K562 (cell line): ENCODE results near the gene INSIG1. TPM values are rescaled to one million over a fixed set of nuclear protein-coding genes. Genes with fewer than 3 reads are reported as not detected.

Experiments used
- ATAC-seq: fragments of 200-7000 bp; cut with Tn5 transposase; 3 replicates; pipeline ENCODE4 v1.9.1; 2020; ENCODE audit warnings: moderate library complexity
- BruUV-seq: library from RNA; stranded (reverse); fragments of 400-500 nt; replicated peaks from 2 replicates; lab custom pipeline; 2021; lab: Mats Ljungman, UMichigan
- CTCF ChIA-PET: fragments of 300-600 bp; formaldehyde crosslinking; extraction: SDS; loops from one replicate; lab custom pipeline; 2021; ENCODE audit warnings: low intra/inter-chr PET ratio; lab: Yijun Ruan, JAX
- POLR2A ChIA-PET: fragments of 300-600, 350-650 bp; sonication (Branson Sonifier 250); formaldehyde crosslinking; extraction: SDS; loops from one replicate; lab custom pipeline; 2021; ENCODE audit warnings: antibody characterized with exemption, inconsistent platforms; lab: Yijun Ruan, JAX
- DNase-seq, 4 experiments: peaks; one replicate each; pipeline versions ENCODE4 v3.0.0 to v3.0.0-alpha.2; 2011 to 2018; ENCODE audit warnings: low spot score in 3 of 4, mixed read lengths in 3 of 4; ENCODE audit errors: extremely low read depth in 1 of 4
- FAIRE-seq: peaks from 2 replicates; lab custom pipeline; 2011; peaks lifted over from hg19 to GRCh38; lab: Jason Lieb, UNC
- H2AFZ ChIP-seq: 2 replicates; pipeline ENCODE4 v1.6.0; 2011; ENCODE audit warnings: low read depth, low read length, control low read depth, inconsistent platforms
- H3K27ac ChIP-seq: fragments of 200-600 bp; 3 replicates; pipeline ENCODE4 v1.8.0; 2011; ENCODE audit warnings: low read depth, mild to moderate bottlenecking, control low read depth, inconsistent platforms, low read length, moderate library complexity, mixed read lengths; ENCODE audit errors: extremely low read depth
- H3K27me3 ChIP-seq, 2 experiments: fragments of 300-600 bp in 1 of 2; 2 replicates in 1 of 2; 3 replicates in 1 of 2; pipeline versions ENCODE4 v1.6.0 to v1.8.0; 2011; ENCODE audit warnings: inconsistent platforms in 2 of 2, low read length in 2 of 2, mild to moderate bottlenecking in 1 of 2, mixed read lengths in 1 of 2, moderate library complexity in 1 of 2; ENCODE audit not compliant: control insufficient read depth in 2 of 2, insufficient read depth in 2 of 2
- H3K36me3 ChIP-seq: fragments of 300-600 bp; 3 replicates; pipeline ENCODE4 v1.8.0; 2011; ENCODE audit warnings: mild to moderate bottlenecking, low read length, inconsistent platforms; ENCODE audit not compliant: control insufficient read depth, insufficient read depth
- H3K4me1 ChIP-seq, 2 experiments: fragments of 200-600 bp in 1 of 2; replicated peaks in 1 of 2; 2 replicates in 1 of 2; 3 replicates in 1 of 2; pipeline versions ENCODE4 v1.5.1 to v1.8.0; 2011; ENCODE audit warnings: inconsistent platforms in 2 of 2, low read length in 2 of 2, mild to moderate bottlenecking in 1 of 2, mixed read lengths in 1 of 2, moderate library complexity in 1 of 2; ENCODE audit not compliant: control insufficient read depth in 2 of 2, insufficient read depth in 2 of 2
- H3K4me2 ChIP-seq: 2 replicates; pipeline ENCODE4 v1.6.1; 2011; ENCODE audit warnings: low read length, control low read depth, inconsistent platforms, mixed read lengths; ENCODE audit not compliant: insufficient read depth
- H3K4me3 ChIP-seq: fragments of 200-600 bp; sonication (generic), shearing (Covaris generic); 2 replicates; pipeline ENCODE4 v1.5.1; 2016; ENCODE audit warnings: control low read depth, inconsistent platforms
- H3K79me2 ChIP-seq: fragments of 200-600 bp; 3 replicates; pipeline ENCODE4 v1.8.0; 2011; ENCODE audit warnings: low read length, inconsistent platforms; ENCODE audit not compliant: control insufficient read depth, insufficient read depth
- H3K9ac ChIP-seq, 2 experiments: 2 replicates each; pipeline versions ENCODE4 v1.6.0 to v1.6.1; 2011; ENCODE audit warnings: low read depth in 2 of 2, low read length in 2 of 2, control low read depth in 1 of 2, inconsistent platforms in 1 of 2, mild to moderate bottlenecking in 1 of 2, mixed read lengths in 1 of 2; ENCODE audit not compliant: insufficient read depth in 1 of 2
- H3K9me1 ChIP-seq: one replicate; pipeline ENCODE4 v1.6.0; 2011; ENCODE audit warnings: inconsistent platforms, mild to moderate bottlenecking, low read length, moderate library complexity; ENCODE audit not compliant: control insufficient read depth, insufficient read depth
- H3K9me3 ChIP-seq: replicated peaks from 2 replicates; pipeline ENCODE4 v1.5.1; 2011; ENCODE audit warnings: low read depth, low read length, inconsistent platforms; ENCODE audit not compliant: control insufficient read depth, insufficient read depth
- H4K20me1 ChIP-seq: replicated peaks from 2 replicates; pipeline ENCODE4 v1.6.1; 2011; ENCODE audit warnings: low read length, inconsistent platforms, mixed read lengths; ENCODE audit not compliant: control insufficient read depth, insufficient read depth
- C11orf30 ChIP-seq: fragments of 450-650 bp; IDR thresholded peaks from 2 replicates; pipeline ENCODE4 v1.6.1; 2016; ENCODE audit warnings: low read depth, mild to moderate bottlenecking
- CBFA2T2 ChIP-seq: fragments of 450-650 bp; conservative IDR thresholded peaks from 2 replicates; pipeline ENCODE4 v1.6.1; 2017; ENCODE audit warnings: mild to moderate bottlenecking
- JUND ChIP-seq, 2 experiments: IDR thresholded peaks; 2 replicates in 1 of 2; 3 replicates in 1 of 2; pipeline ENCODE4 v1.6.1; 2011; ENCODE audit warnings: borderline replicate concordance in 2 of 2, low read depth in 2 of 2, low read length in 2 of 2, improper control_type of control experiment in 1 of 2, missing biosample characterization in 1 of 2, missing genetic modification characterization in 1 of 2, missing genetic modification reagents in 1 of 2
- L3MBTL2 ChIP-seq: fragments of 450-650 bp; IDR thresholded peaks from 2 replicates; pipeline ENCODE4 v1.6.1; 2016; ENCODE audit warnings: mild to moderate bottlenecking, moderate library complexity
- MAX ChIP-seq: sonication (generic); formaldehyde crosslinking; IDR thresholded peaks from 2 replicates; pipeline ENCODE4 v1.9.0; 2022; ENCODE audit warnings: mild to moderate bottlenecking, missing genetic modification reagents
- RBBP5 ChIP-seq: fragments of 200-600 bp; sonication (generic); IDR thresholded peaks from 2 replicates; pipeline ENCODE4 v1.6.1; 2012; ENCODE audit warnings: borderline replicate concordance, mild to moderate bottlenecking, low read length, control low read depth, inconsistent platforms; ENCODE audit not compliant: insufficient read depth, poor library complexity, severe bottlenecking
- SNIP1 ChIP-seq: fragments of 450-650 bp; IDR thresholded peaks from 2 replicates; pipeline ENCODE4 v1.7.1; 2017; ENCODE audit warnings: low read depth, mild to moderate bottlenecking
- UBTF ChIP-seq, 2 experiments: IDR thresholded peaks; 2 replicates each; pipeline ENCODE4 v1.6.1; 2012; ENCODE audit warnings: improper control_type of control experiment in 2 of 2, low read depth in 2 of 2, low read length in 2 of 2, borderline replicate concordance in 1 of 2
- YY1 ChIP-seq, 3 experiments: IDR thresholded peaks; 2 replicates each; pipeline ENCODE4 v1.6.1; 2011; ENCODE audit warnings: low read length in 2 of 3, mild to moderate bottlenecking in 2 of 3, moderate library complexity in 2 of 3, borderline replicate concordance in 1 of 3, control low read depth in 1 of 3, low read depth in 1 of 3; ENCODE audit not compliant: insufficient read depth in 3 of 3, insufficient replicate concordance in 2 of 3, control insufficient read depth in 1 of 3, insufficient read length in 1 of 3; ENCODE audit errors: extremely low read depth in 1 of 3
- ZFP36 ChIP-seq: fragments of 150-350 bp; IDR thresholded peaks from 2 replicates; pipeline ENCODE4 v1.6.1; 2018; ENCODE audit warnings: low read length, low read depth; ENCODE audit not compliant: partially characterized antibody
- ZFX ChIP-seq: sonication (generic); formaldehyde crosslinking; IDR thresholded peaks from 2 replicates; pipeline ENCODE4 v1.8.0; 2022; ENCODE audit warnings: mild to moderate bottlenecking, missing genetic modification reagents, moderate library complexity
- WGBS: fragments of 100-300 bp; shearing (Covaris generic); methylation state at CpG from one replicate; pipeline ENCODE4 v1.1.6; 2016; ENCODE audit warnings: low coverage, mixed read lengths; ENCODE audit not compliant: insufficient coverage; ENCODE audit errors: missing lambda C conversion rate; 5-methylcytosine and 5-hydroxymethylcytosine counted together
- in situ Hi-C: fragments of 300-500 bp; cut with MboI; formaldehyde crosslinking; loops from 4 replicates; pipeline ENCODE4 v1.15.0; 2018; ENCODE audit warnings: inconsistent platforms, mixed read lengths
- intact Hi-C: fragments of 100-400 bp; cut with micrococcal nuclease; formaldehyde crosslinking; loops from 2 replicates; pipeline ENCODE4 v1.14.2; 2022
- polyA plus RNA-seq, 8 experiments: library from polyadenylated mRNA; depleted of rRNA in 4 of 8; stranded (reverse) in 5 of 8; unstranded in 3 of 8; fragments of >200 nt; fragmentation: Nextera tagmentation in 2 of 8; fragmentation: Illumina TruSeq in 1 of 8; extraction: Ambion mirVana in 2 of 8; extraction: Trizol in 1 of 8; gene quantifications; 2 replicates each; pipeline versions ENCODE4 v1.2.1 to v1.2.3, GENCODE V29; 2011 to 2014; ENCODE audit warnings: inconsistent platforms in 1 of 8, missing spikeins in 1 of 8
- total RNA-seq, 7 experiments: library from RNA; depleted of rRNA in 6 of 7; stranded (reverse); fragments of >200 nt in 6 of 7; fragmentation: Illumina TruSeq in 2 of 7; extraction: Trizol in 2 of 7; gene quantifications; 2 replicates each; pipeline versions ENCODE4 v1.2.1 to v1.2.3, GENCODE V29; 2011 to 2021; ENCODE audit warnings: low replicate concordance in 1 of 7
- TF ChIP-seq, protein P1 (sequence below): fragments of 450-650 bp; IDR thresholded peaks from 2 replicates; pipeline ENCODE4 v1.6.1; 2016; ENCODE audit warnings: borderline replicate concordance
- TF ChIP-seq, protein P2 (sequence below): sonication (generic); formaldehyde crosslinking; IDR thresholded peaks from 2 replicates; pipeline ENCODE4 v1.8.0; 2022; ENCODE audit warnings: mild to moderate bottlenecking, low read depth, missing genetic modification reagents

INSIG1 gene
- total and polyA plus RNA-seq, 9 of the 15 experiments (the other 6 are each of a cell fraction or from before 2014, with no cell fraction given) = 57.1 to 787 (median 238) TPM

- Histone ChIP-seq H2AFZ (peak overlapping the region; percentile 72), H3K9ac (peak overlapping the region in 1 of 2 experiments; percentile 85; a peak in 2 of 4 replicates), H3K4me3 (no peak overlapping the region), H4K20me1 (no peaks in the 10 kb centered on the region), H3K79me2 (no peaks in the 10 kb centered on the region), H3K9me3 (no peaks in the 10 kb centered on the region), H3K4me2 (peak overlapping the region; percentile 48; the same call in 1 of the 2 replicates), H3K27me3 (peaks cover 23 to 32% of the 10 kb centered on the region in 2 experiments; a peak in 4 of 5 replicates), H3K36me3 (no peaks in the 10 kb centered on the region), H3K9me1 (peaks cover 11% of the 10 kb centered on the region), H3K4me1 (peaks cover 37 to 49% of the 10 kb centered on the region in 2 experiments), H3K27ac (no peak overlapping the region; the same call in 2 of the 3 replicates)
- intact Hi-C loops (no loop called here), in situ Hi-C loops (loop anchor here (5.0 kb wide), 1 partner anchor 83 kb away; no protein-coding TSS in a partner anchor)
- BruUV-seq = no TSS peak
- peak in 2 of 4 experiments; percentile 51 to 61 for DNase-seq
- WGBS = 56% methylated on average over 11 of the region's 11 CpGs
- peak; percentile 16 for ATAC-seq
- no peak for FAIRE-seq
- CTCF ChIA-PET = no interaction called here
- POLR2A ChIA-PET = interaction anchor here (0.6 to 1.8 kb wide), 3 partner anchors 8 to 34 kb away, joined by 3 to 7 read pairs (median 5); no protein-coding TSS in a partner anchor
- TF ChIP-seq ZFX = no peak
- TF ChIP-seq YY1 (IDR thresholded peaks at IDR 0.05; ENCODE audit: borderline replicate concordance in 1 of 3, control insufficient read depth in 1 of 3, extremely low read depth in 1 of 3, insufficient read depth in 3 of 3, insufficient read length in 1 of 3, insufficient replicate concordance in 2 of 3, low read depth in 1 of 3, low read length in 2 of 3) = no peak
- TF ChIP-seq MAX (CRISPR knock-in tag) = peak; percentile 49
- no peak for TF ChIP-seq ZFP36
- TF ChIP-seq, protein P1, sequence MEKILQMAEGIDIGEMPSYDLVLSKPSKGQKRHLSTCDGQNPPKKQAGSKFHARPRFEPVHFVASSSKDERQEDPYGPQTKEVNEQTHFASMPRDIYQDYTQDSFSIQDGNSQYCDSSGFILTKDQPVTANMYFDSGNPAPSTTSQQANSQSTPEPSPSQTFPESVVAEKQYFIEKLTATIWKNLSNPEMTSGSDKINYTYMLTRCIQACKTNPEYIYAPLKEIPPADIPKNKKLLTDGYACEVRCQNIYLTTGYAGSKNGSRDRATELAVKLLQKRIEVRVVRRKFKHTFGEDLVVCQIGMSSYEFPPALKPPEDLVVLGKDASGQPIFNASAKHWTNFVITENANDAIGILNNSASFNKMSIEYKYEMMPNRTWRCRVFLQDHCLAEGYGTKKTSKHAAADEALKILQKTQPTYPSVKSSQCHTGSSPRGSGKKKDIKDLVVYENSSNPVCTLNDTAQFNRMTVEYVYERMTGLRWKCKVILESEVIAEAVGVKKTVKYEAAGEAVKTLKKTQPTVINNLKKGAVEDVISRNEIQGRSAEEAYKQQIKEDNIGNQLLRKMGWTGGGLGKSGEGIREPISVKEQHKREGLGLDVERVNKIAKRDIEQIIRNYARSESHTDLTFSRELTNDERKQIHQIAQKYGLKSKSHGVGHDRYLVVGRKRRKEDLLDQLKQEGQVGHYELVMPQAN = no peak
- TF ChIP-seq SNIP1 = no peak
- TF ChIP-seq, protein P2, sequence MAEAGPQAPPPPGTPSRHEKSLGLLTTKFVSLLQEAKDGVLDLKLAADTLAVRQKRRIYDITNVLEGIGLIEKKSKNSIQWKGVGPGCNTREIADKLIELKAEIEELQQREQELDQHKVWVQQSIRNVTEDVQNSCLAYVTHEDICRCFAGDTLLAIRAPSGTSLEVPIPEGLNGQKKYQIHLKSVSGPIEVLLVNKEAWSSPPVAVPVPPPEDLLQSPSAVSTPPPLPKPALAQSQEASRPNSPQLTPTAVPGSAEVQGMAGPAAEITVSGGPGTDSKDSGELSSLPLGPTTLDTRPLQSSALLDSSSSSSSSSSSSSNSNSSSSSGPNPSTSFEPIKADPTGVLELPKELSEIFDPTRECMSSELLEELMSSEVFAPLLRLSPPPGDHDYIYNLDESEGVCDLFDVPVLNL (CRISPR knock-in tag) = peak; percentile 58; the same call in 1 of the 2 replicates
- 0 out of 2 replicates have a peak, but pooled peaks have one; percentile 4 for TF ChIP-seq JUND (IDR thresholded peaks at IDR 0.05; ENCODE audit: borderline replicate concordance, low read depth, low read length)
- no peak for TF ChIP-seq JUND (tag; IDR thresholded peaks at IDR 0.05; ENCODE audit: borderline replicate concordance, low read depth, low read length)
- no peak for TF ChIP-seq C11orf30
- peak; percentile 31 for TF ChIP-seq RBBP5
- TF ChIP-seq L3MBTL2 = peak; percentile 11; the same call in 1 of the 2 replicates
- no peak for TF ChIP-seq CBFA2T2
- TF ChIP-seq UBTF (IDR thresholded peaks at IDR 0.05; ENCODE audit: borderline replicate concordance in 1 of 2, low read depth in 2 of 2, low read length in 2 of 2) = 0 out of 4 replicates have a peak, but pooled peaks of 1 of the 2 experiments have one; percentile 12
Observed at GRCh38 chr7:155289949-155290501, 7.7 kb upstream of the INSIG1 start.
